Stimulated activated CD8-positive, alpha-beta memory T cell treated with anti-CD3 and anti-CD28 coated beads, Interleukin-7, amount 100 ng/mL, for 1 hour (primary cell): ENCODE data around the gene PLCH1.

Experiments used
- DNase-seq, 2 donors: peaks; one replicate each; pipeline ENCODE4 v3.0.0-alpha.2; 2020; ENCODE audit warnings: low read depth in 2 of 2

PLCH1 gene

DNA sequence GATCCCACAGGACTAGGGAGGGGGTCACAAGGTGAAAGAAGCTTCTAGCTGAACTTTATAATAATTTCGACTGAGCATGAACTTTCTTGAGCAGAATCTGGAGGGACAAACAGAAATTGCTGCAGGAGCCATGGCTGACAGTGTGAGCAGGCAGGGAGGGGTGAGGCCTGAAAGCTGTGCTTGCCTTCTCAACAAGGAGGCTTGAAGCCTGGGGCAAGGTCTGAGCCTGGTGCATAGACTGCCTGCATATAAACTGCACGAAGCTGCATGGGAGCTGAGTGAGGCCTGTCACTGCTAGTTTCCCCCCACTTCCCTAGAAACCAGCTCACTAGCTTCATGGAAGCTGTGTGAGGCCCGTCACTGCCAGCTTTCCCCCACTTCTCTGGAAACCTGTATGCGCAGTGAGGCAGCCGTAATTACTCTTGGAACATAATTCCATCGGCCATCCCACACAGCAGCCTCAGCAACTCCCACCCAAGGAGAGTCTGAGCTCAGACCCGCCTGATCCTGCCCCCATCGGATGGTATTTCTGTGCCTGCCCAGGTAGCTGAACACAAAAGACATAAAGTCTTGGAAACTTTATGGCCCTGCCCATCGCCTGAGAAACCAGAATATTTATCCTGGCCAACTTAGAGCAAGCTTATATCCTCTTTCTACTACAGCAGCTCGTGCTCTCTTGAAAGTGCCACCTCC lies 136.5 kb downstream of the PLCH1 start:
- DNase-seq: no peak

DNA sequence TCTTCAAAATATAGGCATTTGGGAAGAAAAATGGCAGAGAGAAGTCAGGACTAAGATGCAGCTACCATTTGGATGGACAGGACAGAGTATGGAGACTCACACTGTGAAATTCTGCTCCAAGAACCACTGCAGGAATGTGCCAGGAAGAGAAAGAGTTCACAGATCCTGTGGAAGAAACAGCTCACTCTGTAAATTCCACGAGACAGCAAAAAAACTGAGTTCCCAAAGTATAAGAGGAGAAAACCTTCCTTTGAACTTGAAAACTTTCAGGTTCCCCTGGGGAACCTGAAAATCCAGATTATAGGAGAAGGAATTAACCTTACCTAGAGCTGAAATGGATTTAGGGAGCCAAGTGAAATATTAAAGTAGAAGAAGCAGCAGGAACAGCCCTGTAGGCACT lies 137.1 kb downstream of the PLCH1 start:
- DNase-seq: no peak

DNA sequence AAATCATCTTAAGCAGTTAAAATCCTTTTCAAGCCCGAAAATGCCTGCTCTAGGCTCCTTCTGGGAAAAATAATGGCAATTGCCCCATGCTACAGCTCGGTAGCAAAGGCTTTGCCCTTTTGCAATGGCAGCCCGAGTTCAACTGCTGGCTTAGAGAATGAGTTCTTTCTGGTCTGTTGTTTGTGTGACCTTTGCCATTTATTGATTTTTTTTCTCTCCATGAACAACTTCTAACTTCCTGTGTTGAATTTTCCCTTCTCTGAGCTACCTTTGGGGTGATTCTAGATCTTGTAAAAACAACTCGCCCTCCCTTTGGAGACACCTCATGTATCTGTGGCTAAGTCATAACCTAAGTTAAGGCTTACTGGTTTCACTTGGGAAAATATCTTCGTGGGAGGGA lies 139.3 kb downstream of the PLCH1 start:
- no peak for DNase-seq

DNA sequence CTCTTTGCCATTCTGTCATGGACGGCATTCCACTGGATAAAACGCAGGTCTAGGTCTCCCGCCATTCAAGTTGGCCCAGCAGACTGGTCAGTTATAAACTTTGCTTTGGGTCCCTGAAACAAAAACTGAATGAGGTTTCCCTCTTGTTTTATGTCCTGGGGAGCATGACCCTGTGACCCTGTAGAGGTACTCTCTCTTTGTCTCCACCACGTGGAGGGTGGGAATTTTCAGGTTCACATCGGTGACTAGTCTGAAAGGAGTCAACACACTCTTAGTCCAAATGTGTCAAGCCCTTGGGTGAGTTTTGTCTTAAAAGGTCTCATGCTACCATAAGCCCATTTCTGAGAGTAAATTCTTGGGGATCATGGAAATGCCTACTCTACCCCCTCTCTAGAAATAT lies 139.9 kb downstream of the PLCH1 start:
- no peak for DNase-seq

DNA sequence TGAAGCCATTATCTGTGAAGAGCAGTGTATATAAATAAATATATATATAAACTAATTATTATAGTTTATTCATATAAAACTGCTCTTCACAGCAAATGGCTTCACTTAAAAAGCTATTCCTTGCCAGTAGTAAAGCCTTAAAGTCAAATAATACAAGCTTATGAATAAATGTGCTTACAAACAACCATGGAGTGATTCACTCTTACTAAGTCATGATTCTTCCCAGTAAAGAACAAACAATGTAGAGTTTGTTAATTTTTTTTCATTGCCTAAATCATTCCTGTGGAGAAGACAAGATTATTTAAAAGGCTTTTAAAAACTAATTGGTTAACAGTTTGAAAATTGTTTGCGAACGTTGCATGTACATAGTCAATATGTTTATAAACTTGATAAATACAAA lies 140.7 kb downstream of the PLCH1 start:
- no peak for DNase-seq

DNA sequence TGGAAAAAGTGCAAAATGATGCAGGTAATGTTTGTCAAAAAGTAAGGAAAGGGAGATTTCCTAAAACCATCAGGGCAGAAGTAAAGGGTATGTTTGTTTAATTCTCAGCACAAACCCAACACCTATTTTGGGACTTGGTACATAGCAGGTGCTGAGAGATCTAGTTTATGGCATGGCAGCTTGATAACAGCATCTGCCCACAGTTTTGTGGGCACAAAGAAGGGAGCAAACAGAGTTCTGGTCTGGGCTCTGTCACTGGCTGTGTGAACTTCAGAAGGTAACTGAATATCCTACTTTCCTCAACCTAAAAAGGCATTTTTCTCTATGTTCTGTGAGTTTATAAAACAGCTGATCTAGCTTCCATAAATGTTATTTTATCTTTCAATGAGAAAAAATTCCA lies 141.6 kb downstream of the PLCH1 start:
- no peak for DNase-seq

DNA sequence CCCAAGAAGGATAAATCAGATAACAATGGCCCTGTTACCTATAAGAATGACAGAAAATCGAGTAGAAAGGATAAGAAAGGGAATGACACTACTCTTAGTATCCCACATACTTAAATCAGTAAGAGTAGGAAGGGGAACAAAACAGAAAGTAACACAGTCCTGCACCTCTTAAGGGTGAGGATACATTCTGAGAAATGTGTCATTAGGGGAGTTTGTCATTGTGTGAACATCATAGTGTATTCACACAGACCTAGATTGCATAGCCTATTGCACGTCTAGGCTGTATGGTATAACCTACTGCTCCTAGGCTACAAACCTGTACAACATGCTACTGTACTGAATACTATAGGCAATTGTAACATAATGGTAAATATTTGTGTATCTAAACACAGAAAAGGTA lies 142.6 kb downstream of the PLCH1 start:
- no peak for DNase-seq

DNA sequence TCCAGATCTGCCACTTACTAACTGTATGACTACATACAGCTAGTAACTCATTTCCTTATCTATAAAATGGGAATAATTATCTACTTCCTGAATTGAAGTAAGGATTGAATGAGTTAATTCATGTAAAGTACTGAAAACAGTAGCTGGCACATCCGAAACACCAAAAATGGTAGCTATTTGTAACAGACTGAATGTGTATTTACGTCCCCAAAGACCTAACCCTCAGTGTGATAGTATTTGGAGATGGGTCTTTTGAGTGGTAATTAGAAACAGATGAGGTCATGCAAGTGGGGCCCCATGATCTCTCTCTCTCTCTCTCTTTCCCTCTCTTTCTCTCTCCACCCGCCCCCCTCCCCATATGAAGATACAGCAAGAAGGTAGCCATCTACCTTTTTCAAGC lies 146.2 kb downstream of the PLCH1 start:
- DNase-seq: no peak

DNA sequence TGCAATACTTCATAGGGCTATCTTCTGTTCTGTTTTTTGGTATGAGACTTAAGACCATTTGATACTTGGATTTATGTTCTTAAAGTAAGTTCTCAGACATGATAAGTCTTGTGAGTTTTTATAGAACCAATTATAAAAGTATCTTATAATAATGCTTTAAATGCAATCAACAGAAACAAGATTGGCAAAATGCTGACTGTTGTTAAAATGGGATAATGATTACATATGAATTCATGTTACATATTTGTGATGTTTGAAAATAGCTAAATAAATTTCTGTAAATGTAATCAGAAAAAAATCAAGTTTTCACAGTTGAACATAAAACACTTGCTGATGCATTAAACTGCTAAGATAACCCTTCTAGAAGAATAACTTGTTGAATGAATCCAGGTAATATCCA lies 148.3 kb downstream of the PLCH1 start:
- DNase-seq: no peak

DNA sequence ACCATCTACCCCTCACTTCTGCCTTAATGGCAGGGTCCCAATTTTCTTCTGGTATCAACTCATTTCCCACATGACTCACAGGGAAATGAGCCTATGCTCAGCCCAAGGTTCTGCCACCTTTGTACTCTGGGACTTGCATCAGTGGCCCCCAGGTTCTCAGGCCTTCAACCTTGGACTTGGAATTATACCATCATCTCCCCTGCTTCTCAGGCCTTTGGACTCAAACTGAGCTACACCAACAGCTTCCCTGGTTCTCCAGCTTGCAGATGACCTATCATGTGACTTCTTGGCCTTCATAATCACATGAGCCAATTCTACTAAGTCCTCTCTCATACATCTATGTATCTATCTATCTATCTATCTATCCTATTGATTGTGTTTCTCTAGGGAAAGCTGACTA lies 149.5 kb downstream of the PLCH1 start:
- DNase-seq: no peak

DNA sequence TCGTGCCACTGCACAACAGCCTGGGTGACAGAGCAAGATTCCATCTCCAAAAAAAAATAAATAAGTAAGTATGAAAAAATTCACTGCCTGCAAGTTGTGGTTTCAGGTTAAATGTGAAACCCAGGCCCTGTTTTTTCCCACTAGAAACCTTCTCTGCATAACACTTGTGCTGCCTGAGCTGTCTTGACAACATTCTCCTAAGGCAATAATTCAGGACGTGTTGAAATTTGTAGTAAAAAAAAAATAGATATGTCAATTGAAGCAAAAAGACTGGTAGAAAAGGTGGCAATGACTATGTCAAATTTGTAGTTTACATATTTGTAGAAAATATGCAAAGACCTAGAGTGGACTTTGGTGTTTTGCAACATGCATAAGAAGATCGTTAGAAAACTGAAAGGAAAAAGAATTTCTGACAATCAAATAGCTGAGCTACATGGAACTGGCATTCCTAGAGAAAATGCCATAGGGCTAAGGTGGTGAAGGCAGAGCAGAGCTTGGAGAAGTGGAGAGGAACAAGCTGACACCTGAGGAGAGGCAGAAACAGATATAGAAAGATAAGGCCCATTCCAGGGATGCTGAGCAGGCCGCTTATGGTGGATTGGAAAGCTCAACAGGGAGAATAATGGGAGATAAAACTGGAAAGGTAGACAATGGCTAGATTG lies 150.2 kb downstream of the PLCH1 start:
- no peak for DNase-seq

DNA sequence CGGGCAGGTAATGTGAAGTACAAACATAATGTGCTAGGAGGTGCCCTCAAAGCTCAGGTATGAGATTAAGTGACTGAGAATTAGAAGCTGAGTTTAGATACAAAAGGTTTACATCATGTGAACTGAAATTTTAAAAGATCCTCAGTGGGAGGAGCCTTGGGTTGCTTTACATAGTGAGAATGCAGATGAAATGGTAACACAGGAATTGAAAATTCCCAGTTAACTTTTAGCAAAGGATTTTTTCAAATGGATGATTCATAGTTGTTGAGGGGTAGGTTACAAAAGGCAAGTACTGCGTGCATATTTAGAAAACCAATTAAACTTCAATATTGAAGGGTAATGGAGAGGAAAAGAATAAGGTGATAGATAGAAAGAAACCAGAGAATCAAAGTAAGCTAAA lies 157.3 kb downstream of the PLCH1 start:
- DNase-seq: no peak

DNA sequence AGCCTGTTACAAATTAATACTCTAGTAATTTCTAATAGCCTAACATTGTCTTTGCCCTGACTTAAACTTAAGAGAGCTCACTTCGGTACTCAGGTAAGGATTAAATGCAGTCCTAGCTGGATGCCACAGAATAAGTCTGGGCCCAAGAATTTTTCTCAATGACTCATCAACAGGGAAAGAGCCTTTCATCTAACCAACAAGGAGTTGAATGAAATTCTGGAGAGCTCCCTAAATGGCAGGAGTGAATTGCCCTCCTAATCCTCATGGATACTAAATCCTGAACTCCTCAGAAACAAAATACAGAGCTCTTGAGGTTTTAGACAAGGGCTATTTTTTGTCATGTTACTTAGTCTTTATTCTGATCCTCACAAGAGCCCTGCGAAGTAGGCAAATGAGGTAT lies 159.5 kb downstream of the PLCH1 start:
- DNase-seq: no peak

DNA sequence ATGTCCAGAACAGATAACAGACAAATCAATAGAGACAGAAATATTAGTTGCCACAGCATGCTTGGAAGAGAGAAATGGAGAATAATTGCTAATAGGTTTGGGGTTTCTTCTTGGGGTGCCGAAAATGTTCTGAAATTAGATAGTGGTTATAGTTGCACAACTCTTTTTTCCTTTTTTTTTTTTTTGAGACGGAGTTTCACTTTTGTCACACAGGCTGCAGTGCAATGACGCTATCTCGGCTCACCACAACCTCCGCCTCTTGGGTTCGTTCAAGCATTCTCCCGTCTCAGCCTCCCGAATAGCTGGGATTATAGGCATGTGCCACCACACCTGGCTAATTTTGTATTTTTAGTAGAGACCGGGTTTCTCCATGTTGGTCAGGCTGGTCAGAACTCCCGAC lies 163.3 kb downstream of the PLCH1 start:
- no peak for DNase-seq

DNA sequence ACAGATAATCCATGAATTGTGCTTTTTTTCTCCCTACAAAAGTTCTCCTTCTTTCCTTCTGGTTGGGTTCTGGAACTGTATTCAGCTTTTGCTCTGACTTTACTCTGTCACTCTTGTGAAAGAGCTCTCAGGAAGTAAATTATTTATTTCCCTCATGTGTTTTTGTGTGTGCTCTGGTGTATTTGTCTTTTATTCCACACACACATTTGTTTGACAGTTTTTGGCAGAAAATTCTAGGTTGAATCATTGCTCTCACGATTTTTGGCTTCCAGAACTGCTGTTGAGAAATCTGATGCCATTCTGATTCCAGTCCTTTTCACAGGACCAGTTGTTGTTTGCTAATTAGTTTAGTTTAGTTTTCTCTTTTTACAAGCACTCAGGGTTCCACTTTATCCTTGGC lies 172.8 kb downstream of the PLCH1 start:
- no peak for DNase-seq

DNA sequence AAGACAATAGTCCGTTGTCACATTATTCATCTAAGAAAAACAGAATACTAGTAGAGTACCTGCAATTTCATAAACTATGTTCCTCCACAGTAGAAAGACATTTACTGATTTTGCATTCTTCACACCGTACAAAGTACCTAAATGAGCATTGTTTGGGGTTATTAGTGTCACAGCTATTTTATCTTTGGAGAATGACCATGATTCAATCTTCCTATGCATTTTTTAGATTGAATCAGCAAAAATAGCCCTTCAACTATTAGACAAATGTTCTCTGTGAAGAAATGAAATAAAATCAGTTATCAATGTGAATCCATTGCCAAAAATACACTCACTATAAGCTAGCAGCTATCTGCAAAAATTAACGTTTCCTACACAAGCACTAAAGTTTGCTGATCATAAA lies 176.6 kb downstream of the PLCH1 start:
- DNase-seq: no peak

DNA sequence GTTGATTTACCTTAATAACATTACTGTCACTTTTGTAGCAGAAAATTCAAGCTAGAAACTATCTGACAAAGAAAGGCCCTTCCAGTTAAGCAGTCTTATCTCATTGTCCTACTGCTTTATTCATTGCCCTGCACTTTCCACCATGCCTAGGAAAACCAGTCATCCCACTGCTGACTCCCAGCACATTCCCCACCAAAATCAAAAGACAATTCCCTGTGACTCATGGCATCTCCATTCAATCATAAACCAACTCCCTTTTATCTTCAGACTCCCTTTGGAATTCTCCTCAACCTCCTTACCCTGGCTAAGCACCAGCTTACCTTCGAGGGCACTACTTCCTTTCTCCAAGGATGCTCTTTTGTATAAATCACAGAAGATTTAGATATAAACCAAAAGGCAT lies 184.3 kb downstream of the PLCH1 start:
- DNase-seq: no peak

DNA sequence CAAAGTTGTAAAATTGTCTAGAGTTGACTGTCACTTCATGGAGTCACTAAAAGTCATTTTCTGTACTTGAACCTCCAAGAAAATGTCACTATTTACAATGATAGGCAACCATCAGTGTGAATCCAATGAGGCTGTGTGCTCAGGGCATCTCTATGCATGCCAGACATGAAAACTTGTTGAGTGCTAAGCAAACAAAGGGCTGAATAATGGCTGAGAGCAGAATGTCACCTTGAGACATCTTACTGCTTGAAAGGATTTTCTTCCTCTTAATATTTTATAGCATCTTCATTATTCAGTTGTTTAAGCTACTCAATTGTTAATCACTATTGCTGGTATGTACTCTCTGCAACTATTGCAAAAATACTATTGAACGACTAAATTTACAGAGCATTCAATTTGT lies 184.7 kb downstream of the PLCH1 start:
- DNase-seq: no peak

DNA sequence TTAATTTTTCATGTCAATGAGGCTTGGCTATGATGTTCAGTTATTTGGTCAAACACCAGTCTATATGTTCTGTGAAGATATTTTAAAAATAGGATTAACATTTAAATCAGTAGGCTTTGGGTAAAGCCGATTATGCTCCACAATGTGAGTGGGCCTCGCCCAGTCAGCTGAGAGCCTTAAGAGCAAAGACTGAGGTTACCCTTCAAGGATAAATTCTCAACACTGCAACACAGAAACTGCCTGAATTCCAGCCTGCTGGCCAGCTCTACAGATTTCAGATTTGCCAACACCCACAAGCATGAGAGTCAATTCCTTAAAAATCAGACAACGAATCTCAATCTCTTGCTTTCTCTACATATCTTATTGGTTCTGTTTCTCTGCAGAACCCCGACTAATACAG lies 188.3 kb downstream of the PLCH1 start:
- DNase-seq: no peak

DNA sequence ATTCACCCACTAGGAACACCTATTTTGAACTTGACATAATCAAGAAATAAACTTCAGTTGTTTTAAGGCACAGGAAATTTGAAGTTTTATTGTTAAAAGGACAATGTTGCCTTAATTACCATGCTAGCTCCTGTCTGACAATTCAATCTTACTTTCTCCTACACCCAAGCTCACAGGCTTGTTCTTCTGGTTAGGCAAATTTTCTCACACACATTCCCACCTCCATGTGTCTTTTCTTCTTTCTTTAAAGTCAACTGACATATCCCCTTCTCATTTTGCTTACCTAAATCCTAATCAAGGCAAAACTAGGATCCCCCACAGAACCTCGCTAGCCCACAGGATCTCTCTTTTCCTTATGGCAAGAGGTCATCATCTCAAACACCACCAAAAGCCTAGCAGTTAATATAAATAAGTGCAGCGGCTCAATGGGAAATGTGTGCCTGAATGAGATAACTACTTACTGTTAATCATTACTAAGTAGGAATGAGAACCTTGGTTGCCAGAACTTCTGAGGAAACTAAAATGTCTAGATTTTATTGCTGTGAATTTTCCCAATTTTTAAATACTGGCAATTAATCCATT lies 189.3 kb downstream of the PLCH1 start:
- DNase-seq: no peak

DNA sequence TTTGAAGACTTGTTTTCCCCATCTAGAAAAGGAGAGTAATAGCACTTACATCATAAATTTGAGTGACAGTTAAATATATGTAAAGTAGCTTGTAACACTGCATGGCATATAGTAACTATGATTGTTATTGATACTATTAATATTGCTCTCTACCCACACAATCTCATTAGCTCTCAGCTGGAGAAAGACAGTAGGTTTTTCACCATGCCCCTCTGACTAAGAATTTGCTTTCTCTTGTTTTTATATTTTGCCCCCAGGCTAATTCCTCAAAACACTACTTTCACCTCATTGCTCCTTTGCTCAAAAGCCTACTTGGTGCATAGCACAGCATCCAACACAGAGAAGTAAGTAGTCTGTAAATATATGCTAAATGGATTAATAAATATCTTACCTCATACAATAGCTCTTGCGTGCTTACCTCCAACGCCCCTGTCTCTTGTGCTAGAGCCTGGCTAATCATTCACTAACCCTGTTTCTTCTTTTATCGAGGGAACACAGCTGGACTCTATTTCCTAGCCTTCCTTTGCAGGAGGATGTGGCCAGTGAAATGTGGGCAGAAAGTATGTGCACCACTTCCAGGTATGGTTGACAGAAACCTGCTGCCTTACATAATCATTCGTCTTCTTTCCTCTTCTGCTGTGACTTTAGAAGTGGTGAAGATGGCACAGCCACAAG lies 190.0 kb downstream of the PLCH1 start:
- no peak for DNase-seq

DNA sequence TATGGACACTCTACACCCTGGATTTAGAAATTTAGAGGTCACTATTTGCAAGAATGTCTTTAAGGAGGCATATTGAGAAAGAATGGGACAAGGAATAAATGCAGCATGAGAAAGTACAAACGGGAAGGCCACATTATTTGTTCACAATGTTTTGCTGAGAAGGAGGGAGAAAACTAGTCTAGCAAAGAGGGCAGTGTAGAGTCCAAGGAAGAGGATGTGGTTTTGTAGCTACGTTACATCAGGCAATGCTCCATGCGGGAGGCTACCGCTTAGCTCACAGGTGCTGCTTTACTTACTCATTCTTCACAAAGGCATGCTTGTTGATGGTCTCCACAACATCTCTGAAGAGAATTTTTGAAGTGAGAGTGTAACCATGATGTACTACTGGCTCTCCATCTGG lies 191.1 kb downstream of the PLCH1 start:
- no peak for DNase-seq

DNA sequence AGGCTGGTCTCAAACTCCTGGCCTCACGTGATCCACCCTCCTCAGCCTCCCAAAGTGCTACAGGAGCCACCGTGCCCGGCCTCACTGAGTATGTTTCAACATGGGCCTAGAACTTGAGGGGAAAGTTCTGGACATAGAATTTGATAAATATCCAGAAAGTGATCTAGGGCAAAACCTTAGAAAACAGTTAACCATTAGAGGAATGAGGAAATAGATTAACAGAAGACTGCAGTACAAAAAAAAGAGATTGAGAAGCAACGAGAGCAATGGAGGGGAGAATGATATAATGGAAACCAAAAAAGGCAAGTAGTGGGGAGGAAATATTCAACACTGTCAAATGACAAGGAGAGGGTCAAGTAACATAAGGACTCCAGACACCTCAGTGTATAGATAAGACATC lies 191.5 kb downstream of the PLCH1 start:
- no peak for DNase-seq
